Measurements from ENCODE around the gene CROT.

DNA sequence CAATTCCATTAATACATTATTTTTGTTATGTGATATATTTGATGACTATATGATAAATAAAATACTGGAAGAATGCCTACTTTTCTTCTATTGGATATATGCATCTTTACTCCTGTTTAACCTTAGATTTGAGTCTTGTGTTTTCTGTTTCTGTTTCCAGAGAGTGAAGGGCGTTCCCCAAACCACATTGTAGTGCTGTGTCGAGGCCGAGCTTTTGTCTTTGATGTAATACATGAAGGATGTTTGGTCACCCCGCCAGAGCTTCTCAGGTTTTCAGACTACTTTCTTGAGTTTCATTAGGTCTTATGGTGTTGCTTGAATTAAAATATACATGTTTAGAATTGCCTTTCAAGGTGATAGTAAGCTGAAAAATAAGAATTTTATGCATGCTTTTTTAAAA, 23.8 kb downstream of the CROT start:
- TF ChIP-seq, protein P1, sequence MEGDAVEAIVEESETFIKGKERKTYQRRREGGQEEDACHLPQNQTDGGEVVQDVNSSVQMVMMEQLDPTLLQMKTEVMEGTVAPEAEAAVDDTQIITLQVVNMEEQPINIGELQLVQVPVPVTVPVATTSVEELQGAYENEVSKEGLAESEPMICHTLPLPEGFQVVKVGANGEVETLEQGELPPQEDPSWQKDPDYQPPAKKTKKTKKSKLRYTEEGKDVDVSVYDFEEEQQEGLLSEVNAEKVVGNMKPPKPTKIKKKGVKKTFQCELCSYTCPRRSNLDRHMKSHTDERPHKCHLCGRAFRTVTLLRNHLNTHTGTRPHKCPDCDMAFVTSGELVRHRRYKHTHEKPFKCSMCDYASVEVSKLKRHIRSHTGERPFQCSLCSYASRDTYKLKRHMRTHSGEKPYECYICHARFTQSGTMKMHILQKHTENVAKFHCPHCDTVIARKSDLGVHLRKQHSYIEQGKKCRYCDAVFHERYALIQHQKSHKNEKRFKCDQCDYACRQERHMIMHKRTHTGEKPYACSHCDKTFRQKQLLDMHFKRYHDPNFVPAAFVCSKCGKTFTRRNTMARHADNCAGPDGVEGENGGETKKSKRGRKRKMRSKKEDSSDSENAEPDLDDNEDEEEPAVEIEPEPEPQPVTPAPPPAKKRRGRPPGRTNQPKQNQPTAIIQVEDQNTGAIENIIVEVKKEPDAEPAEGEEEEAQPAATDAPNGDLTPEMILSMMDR (IDR thresholded peaks at IDR 0.05) = no peak
- TF ChIP-seq EZH2phosphoT487 (IDR thresholded peaks at IDR 0.05) = no peak

Data from neural progenitor cell (in vitro differentiated cells).